Activated CD4-positive, alpha-beta memory T cell treated with anti-CD3 and anti-CD28 coated beads, Interleukin-2, amount 10 ng/mL, durations not matched to agents 7 days and 5 days (primary cell): ENCODE measurements around the gene CPEB1. TPM values are rescaled to one million over a fixed set of nuclear protein-coding genes. Genes with fewer than 3 reads are reported as not detected.
A peak's percentile ranks its signal among the peaks of the same experiment; 100 is the strongest.
"Not testable (repeated sequence)": the region's sequence is repeated elsewhere in the genome, so short reads cannot be mapped to it uniquely, and the experiment has no call there.

ENCODE experiments used
- CTCF ChIA-PET: fragments of 350-600 bp; sonication (Branson Sonifier 250); formaldehyde crosslinking; loops from one replicate; lab custom pipeline; 2021; ENCODE audit warnings: antibody characterized with exemption, inconsistent platforms; lab: Charles Lee
- POLR2A ChIA-PET: fragments of 350-600 bp; sonication (Branson Sonifier 250); formaldehyde crosslinking; loops from one replicate; lab custom pipeline; 2021; ENCODE audit warnings: antibody characterized with exemption; lab: Charles Lee
- DNase-seq: peaks from one replicate; pipeline ENCODE4 v3.0.0-alpha.2; 2020
- H3K27ac Mint-ChIP-seq: one replicate; pipeline ENCODE4 v1.8.0; 2021; ENCODE audit warnings: mild to moderate bottlenecking, mixed read lengths
- H3K27me3 Mint-ChIP-seq: one replicate; pipeline ENCODE4 v1.8.0; 2021; ENCODE audit warnings: mixed read lengths
- H3K36me3 Mint-ChIP-seq: one replicate; pipeline ENCODE4 v1.8.0; 2021; ENCODE audit warnings: low read depth, mixed read lengths
- H3K4me1 Mint-ChIP-seq: one replicate; pipeline ENCODE4 v1.8.0; 2021; ENCODE audit warnings: mixed read lengths
- H3K4me3 Mint-ChIP-seq: one replicate; pipeline ENCODE4 v1.8.0; 2021; ENCODE audit warnings: mild to moderate bottlenecking, mixed read lengths
- H3K9me3 Mint-ChIP-seq: one replicate; pipeline ENCODE4 v1.8.0; 2021; ENCODE audit warnings: mixed read lengths
- total RNA-seq, 2 experiments: library from RNA; stranded (reverse); gene quantifications; one replicate each; pipeline ENCODE4 v1.2.3, GENCODE V29; 2021

CPEB1 gene
- total RNA-seq, 2 experiments from 2014 or later, result not detected

DNA sequence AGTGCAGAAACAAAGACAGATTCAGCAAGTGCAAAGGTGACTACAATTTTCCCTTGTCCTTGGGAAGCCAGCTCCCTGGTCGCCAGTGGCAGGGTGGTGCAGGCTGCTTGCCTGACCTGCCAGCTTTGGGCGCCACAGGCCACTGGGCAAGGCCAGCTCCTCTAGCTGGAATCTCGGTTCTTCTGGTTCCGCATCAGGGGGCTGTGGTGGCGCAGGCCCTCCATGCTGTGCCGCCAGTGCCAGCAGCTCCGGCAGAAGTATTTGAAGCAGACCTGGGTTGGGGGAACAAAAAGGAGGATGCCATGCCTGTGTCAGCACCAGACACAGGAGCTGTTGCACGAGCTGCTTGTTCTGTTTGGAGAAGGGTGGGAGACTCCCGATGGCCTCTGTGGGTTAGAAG is 102.7 kb downstream of the CPEB1 start:
- Mint-ChIP-seq H3K9me3 (no peaks in the 10 kb centered on the region), H3K4me3 (no peak overlapping the region), H3K27ac (no peak overlapping the region), H3K4me1 (peaks cover 16% of the 10 kb centered on the region), H3K36me3 (peaks cover 6% of the 10 kb centered on the region), H3K27me3 (peaks cover 3% of the 10 kb centered on the region)
- no peak for DNase-seq
- CTCF ChIA-PET, result interaction anchor here (1.3 kb wide), 1 partner anchor 9 kb away, joined by 3 read pairs; no protein-coding TSS in a partner anchor
- POLR2A ChIA-PET, result no interaction called here

DNA sequence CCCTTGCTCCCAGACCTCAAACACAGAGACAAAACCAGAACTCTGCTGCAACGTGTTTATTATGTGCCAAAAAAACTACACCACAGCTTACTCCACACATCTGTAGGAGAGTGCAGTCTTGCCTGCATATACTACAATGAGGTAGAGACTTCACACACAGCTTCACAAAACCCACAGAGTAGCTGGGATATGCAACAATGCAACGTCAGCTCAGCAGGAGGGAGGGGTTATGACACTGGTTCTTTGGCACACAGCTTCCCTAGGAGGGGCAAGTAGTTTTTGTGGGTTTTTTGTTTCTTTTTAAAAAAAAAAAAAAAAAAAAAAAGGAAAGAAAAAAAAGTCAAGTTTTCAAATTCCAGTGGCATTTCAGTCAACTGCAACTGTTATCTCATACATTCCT is 104.0 kb downstream of the CPEB1 start:
- no peaks in the 10 kb centered on the region for H3K9me3 Mint-ChIP-seq
- peaks cover 3% of the 10 kb centered on the region for H3K27me3 Mint-ChIP-seq
- H3K4me3 Mint-ChIP-seq, result no peak overlapping the region
- CTCF ChIA-PET, result interaction anchor here (0.7 to 6.0 kb wide), 6 partner anchors 10 to 573 kb away, joined by 3 to 72 read pairs (median 4); partner anchors contain the start of gene C15orf40
- peaks cover 17% of the 10 kb centered on the region for H3K36me3 Mint-ChIP-seq
- peaks cover 27% of the 10 kb centered on the region for H3K4me1 Mint-ChIP-seq
- POLR2A ChIA-PET, result interaction anchor here (0.6 to 1.5 kb wide), 2 partner anchors 268 to 468 kb away, joined by 3 read pairs; partner anchors contain the start of gene C15orf40
- DNase-seq, result no peak
- H3K27ac Mint-ChIP-seq, result no peak overlapping the region

GRCh38 chr15:82540984-82541431 is 106.2 kb downstream of the CPEB1 start:
- no peak for DNase-seq
- ChIA-PET CTCF (interaction anchor here (1.0 to 6.0 kb wide), 7 partner anchors 10 to 471 kb away, joined by 3 to 72 read pairs (median 8); partner anchors contain the start of genes C15orf40 and RAMAC), POLR2A (interaction anchor here (1.0 to 3.0 kb wide), 11 partner anchors 10 to 567 kb away, joined by 3 to 32 read pairs (median 10); partner anchors contain the start of genes BTBD1, C15orf40, RAMAC and TM6SF1)
- H3K4me3 Mint-ChIP-seq, result peak overlapping the region; percentile 97
- peak overlapping the region; percentile 95 for H3K27ac Mint-ChIP-seq
- peaks cover 39% of the 10 kb centered on the region for H3K36me3 Mint-ChIP-seq
- H3K27me3 Mint-ChIP-seq, result no peaks in the 10 kb centered on the region
- no peaks in the 10 kb centered on the region for H3K9me3 Mint-ChIP-seq
- peaks cover 47% of the 10 kb centered on the region for H3K4me1 Mint-ChIP-seq

DNA sequence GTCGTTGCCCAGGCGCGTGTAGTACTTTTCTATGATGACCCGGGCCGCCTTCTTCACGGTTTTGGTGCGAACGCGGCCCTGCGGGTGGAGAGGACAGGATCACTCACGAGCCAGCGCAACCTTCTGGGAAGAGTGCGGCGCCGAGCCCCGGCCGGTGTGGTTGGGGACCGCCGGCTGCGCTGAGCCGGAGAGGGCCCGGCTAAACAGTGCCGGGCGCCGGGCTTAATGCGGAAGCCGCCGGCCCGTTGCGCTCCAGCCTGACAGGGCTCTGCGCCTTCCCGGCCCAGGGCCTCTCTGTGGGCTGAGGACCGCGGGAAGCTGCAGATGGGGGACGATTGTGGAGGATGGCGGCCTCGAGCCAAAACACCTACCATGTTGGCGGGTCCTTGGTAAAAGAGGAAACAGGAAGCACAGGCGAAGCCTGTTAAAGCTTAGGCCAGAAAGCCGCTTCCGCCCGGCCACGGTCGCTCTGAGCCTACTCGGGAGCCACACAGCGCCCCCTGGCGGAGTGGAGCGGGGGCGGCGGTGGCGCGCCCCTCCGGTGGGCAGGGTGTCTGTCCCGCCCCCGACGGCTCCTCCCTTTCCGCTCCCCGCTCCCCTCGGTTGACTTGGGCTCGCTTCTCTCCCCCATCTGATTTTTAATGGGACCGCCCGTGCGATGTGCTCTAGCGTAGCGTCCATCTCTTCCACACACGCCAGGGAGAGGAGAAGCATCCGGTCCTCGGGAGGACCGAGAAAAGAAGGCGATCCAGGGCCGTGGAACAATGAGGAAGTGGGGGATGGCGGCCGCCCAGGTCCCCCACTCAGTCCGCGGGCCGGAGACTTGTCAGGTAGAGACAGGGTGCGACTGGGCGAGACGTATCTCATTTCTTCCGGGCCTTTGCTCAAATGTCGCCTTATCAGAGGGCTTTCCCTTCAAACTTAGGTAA is 106.8 kb downstream of the CPEB1 start, which contains the start of gene RPS17:
TSS of gene RPS17 (minus strand) at position 403 of the 929 bp plus-strand sequence. CDS start at position 374, 29 bp downstream.
- peaks cover 47% of the 10 kb centered on the region for H3K4me1 Mint-ChIP-seq
- POLR2A ChIA-PET, result interaction anchor here (0.7 to 3.0 kb wide), 14 partner anchors 9 to 568 kb away, joined by 3 to 32 read pairs (median 9); partner anchors contain the start of genes BTBD1, C15orf40, RAMAC and TM6SF1
- H3K36me3 Mint-ChIP-seq, result peaks cover 43% of the 10 kb centered on the region
- H3K4me3 Mint-ChIP-seq, result peak within 1 kb of the TSS; percentile 97
- no peaks in the 10 kb centered on the region for H3K27me3 Mint-ChIP-seq
- CTCF ChIA-PET, result interaction anchor here (0.9 to 6.0 kb wide), 10 partner anchors 9 to 471 kb away, joined by 3 to 72 read pairs (median 4); partner anchors contain the start of genes C15orf40 and RAMAC
- DNase-seq, result peak; percentile 98
- peak within 1 kb of the TSS; percentile 95 for H3K27ac Mint-ChIP-seq
- H3K9me3 Mint-ChIP-seq, result no peaks in the 10 kb centered on the region

DNA sequence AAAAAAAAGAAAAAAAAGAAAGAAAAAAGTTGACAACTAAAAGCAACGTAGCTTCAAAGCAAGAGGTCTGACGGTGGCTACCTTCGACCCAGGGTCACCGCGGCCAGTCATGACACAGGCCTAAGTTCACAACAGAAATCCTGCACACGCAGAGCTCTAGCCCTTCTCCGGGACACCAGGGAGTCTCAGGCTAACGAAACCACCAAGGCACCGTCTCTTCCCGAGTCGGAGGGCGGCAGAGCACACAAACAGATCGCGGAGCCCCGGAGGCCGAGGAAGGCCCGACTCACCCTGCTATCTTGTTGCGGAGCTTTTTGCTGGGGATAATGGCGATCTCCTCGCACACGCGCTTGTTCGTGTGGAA is 107.5 kb downstream of the CPEB1 start:
- CTCF ChIA-PET, result interaction anchor here (0.9 to 6.0 kb wide), 9 partner anchors 9 to 472 kb away, joined by 3 to 72 read pairs (median 4); partner anchors contain the start of genes C15orf40 and RAMAC
- POLR2A ChIA-PET, result interaction anchor here (0.6 to 3.0 kb wide), 15 partner anchors 8 to 569 kb away, joined by 3 to 32 read pairs (median 9); partner anchors contain the start of genes BTBD1, C15orf40, RAMAC and TM6SF1
- no peak for DNase-seq
- H3K4me3 Mint-ChIP-seq, result peak overlapping the region; percentile 97
- no peaks in the 10 kb centered on the region for H3K27me3 Mint-ChIP-seq
- peak overlapping the region; percentile 95 for H3K27ac Mint-ChIP-seq
- H3K4me1 Mint-ChIP-seq, result peaks cover 47% of the 10 kb centered on the region
- H3K9me3 Mint-ChIP-seq, result no peaks in the 10 kb centered on the region
- H3K36me3 Mint-ChIP-seq, result peaks cover 44% of the 10 kb centered on the region

DNA sequence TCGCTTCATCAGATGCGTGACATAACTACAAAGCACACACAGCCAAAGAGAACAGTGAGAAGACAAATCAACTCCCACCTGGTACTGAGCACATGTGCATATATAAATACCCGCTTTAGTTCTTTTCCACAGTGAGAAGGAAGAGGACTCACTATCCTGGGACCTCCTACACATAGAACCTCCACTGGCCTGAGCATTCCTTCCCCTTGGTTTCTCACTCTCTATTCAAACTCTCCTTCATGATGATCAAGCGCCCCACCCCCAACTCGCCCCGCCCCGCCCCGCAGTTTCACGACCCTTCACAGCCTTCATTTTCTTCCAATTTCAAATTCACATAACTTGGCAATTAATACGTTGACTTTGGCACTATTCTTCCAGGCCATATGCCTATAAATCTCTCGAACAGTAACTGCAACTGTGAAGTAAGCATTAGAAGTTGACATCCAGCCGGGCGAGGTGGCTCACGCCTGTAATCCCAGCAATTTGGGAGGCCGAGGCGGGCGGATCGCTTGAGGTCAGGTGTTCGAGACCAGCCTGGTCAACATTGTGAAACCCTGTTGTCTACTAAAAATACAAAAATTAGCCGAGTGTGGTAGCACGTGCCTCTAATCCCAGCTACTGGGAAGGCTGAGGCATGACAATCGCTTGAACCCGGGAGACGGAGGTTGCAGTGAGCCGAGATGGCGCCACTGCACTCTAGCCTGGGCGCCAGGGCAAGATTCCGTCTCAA is 108.0 kb downstream of the CPEB1 start:
- DNase-seq, result no peak
- peak overlapping the region; percentile 95 for H3K27ac Mint-ChIP-seq
- ChIA-PET CTCF (interaction anchor here (1.1 to 6.0 kb wide), 7 partner anchors 8 to 472 kb away, joined by 3 to 72 read pairs (median 8); partner anchors contain the start of genes C15orf40 and RAMAC), POLR2A (interaction anchor here (0.6 to 3.0 kb wide), 13 partner anchors 8 to 569 kb away, joined by 3 to 32 read pairs (median 9); partner anchors contain the start of genes BTBD1, C15orf40, RAMAC and TM6SF1)
- peaks cover 50% of the 10 kb centered on the region for H3K36me3 Mint-ChIP-seq
- H3K9me3 Mint-ChIP-seq, result no peaks in the 10 kb centered on the region
- H3K4me1 Mint-ChIP-seq, result peaks cover 47% of the 10 kb centered on the region
- no peaks in the 10 kb centered on the region for H3K27me3 Mint-ChIP-seq
- H3K4me3 Mint-ChIP-seq, result peak overlapping the region; percentile 97

GRCh38 chr15:82537351-82537908 is 109.7 kb downstream of the CPEB1 start:
- H3K4me3 Mint-ChIP-seq, result peak overlapping the region; percentile 63
- peak overlapping the region; percentile 34 for H3K27ac Mint-ChIP-seq
- DNase-seq, result no peak
- ChIA-PET CTCF (interaction anchor here (1.3 kb wide), 1 partner anchor 463 kb away, joined by 3 read pairs; no protein-coding TSS in a partner anchor), POLR2A (no interaction called here)
- H3K9me3 Mint-ChIP-seq, result no peaks in the 10 kb centered on the region
- peaks cover 63% of the 10 kb centered on the region for H3K36me3 Mint-ChIP-seq
- H3K4me1 Mint-ChIP-seq, result peaks cover 39% of the 10 kb centered on the region
- no peaks in the 10 kb centered on the region for H3K27me3 Mint-ChIP-seq

GRCh38 chr15:82536409-82537350 is 110.5 kb downstream of the CPEB1 start:
- H3K4me3 Mint-ChIP-seq, result peak overlapping the region; percentile 22
- CTCF ChIA-PET, result interaction anchor here (1.0 kb wide), 1 partner anchor 531 kb away, joined by 3 read pairs; no protein-coding TSS in a partner anchor
- H3K27ac Mint-ChIP-seq, result peak overlapping the region; percentile 44
- no peaks in the 10 kb centered on the region for H3K27me3 Mint-ChIP-seq
- POLR2A ChIA-PET, result interaction anchor here (0.9 to 1.0 kb wide), 2 partner anchors 275 to 449 kb away, joined by 3 read pairs; partner anchors contain the start of gene RAMAC
- no peak for DNase-seq
- no peaks in the 10 kb centered on the region for H3K9me3 Mint-ChIP-seq
- H3K36me3 Mint-ChIP-seq, result peaks cover 63% of the 10 kb centered on the region
- peaks cover 38% of the 10 kb centered on the region for H3K4me1 Mint-ChIP-seq

GRCh38 chr15:82535566-82536408 is 111.4 kb downstream of the CPEB1 start:
- H3K9me3 Mint-ChIP-seq, result no peaks in the 10 kb centered on the region
- DNase-seq, result no peak
- H3K36me3 Mint-ChIP-seq, result peaks cover 63% of the 10 kb centered on the region
- ChIA-PET CTCF (interaction anchor here (1.0 kb wide), 1 partner anchor 532 kb away, joined by 3 read pairs; no protein-coding TSS in a partner anchor), POLR2A (interaction anchor here (0.9 to 1.0 kb wide), 2 partner anchors 276 to 450 kb away, joined by 3 read pairs; partner anchors contain the start of gene RAMAC)
- H3K4me3 Mint-ChIP-seq, result no peak overlapping the region
- no peaks in the 10 kb centered on the region for H3K27me3 Mint-ChIP-seq
- peak overlapping the region; percentile 44 for H3K27ac Mint-ChIP-seq
- H3K4me1 Mint-ChIP-seq, result peaks cover 39% of the 10 kb centered on the region

- H3K4me1 Mint-ChIP-seq, result peaks cover 43% of the 10 kb centered on the region
- H3K27ac Mint-ChIP-seq, H3K9me3 Mint-ChIP-seq, H3K4me3 Mint-ChIP-seq, CTCF ChIA-PET, POLR2A ChIA-PET, DNase-seq, H3K27me3 Mint-ChIP-seq: not testable (repeated sequence)
- peaks cover 58% of the 10 kb centered on the region for H3K36me3 Mint-ChIP-seq
Measured at GRCh38 chr15:82535151-82535550, 112.0 kb downstream of the CPEB1 start.
